Vein endothelial cell (primary cell): ENCODE data around the gene DAGLB. TPM values are rescaled to one million over a fixed set of nuclear protein-coding genes. Genes with fewer than 3 reads are reported as not detected.

Experiments
- total RNA-seq: library from RNA; depleted of rRNA; stranded (reverse); fragments of >200 nt; gene quantifications from 2 replicates; pipeline ENCODE4 v1.2.3, GENCODE V29; 2012

DAGLB gene
- total RNA-seq: 17.3 and 22.3 TPM in 2 replicates

GRCh38 chr7:6447581-6448199, at the start of gene DAGLB:
DAGLB (minus strand) TSS chr7:6447954; CDS start chr7:6447842, 112 bp downstream.

Other genes starting within 250 kb of the DAGLB start
- 14.4 and 20.9 TPM in 2 replicates for gene CYTH3, start 175.3 kb downstream of the DAGLB start, total RNA-seq
- 15.7 and 17.7 TPM in 2 replicates for gene FAM220A, start 99.0 kb downstream of the DAGLB start, total RNA-seq
- gene RAC1, start 73.4 kb downstream of the DAGLB start, total RNA-seq: 82.6 and 86.9 TPM in 2 replicates
- 156 and 173 TPM in 2 replicates for gene KDELR2, start 36.2 kb upstream of the DAGLB start, total RNA-seq
- not detected in 2 replicates for gene GRID2IP, start 103.5 kb upstream of the DAGLB start, total RNA-seq
- gene ZDHHC4, start 129.5 kb upstream of the DAGLB start, total RNA-seq: 30.1 and 36.9 TPM in 2 replicates
- 20.5 and 26.5 TPM in 2 replicates for gene INTS15, start 142.1 kb upstream of the DAGLB start, total RNA-seq
- 0.29 and 0.65 TPM in 2 replicates for gene ZNF853, start 167.7 kb upstream of the DAGLB start, total RNA-seq
- 11.9 and 15.4 TPM in 2 replicates for gene ZNF316, start 189.4 kb upstream of the DAGLB start, total RNA-seq